Measurements from ENCODE around the gene QKI.
"Not testable (repeated sequence)": the region's sequence is repeated elsewhere in the genome, so short reads cannot be mapped to it uniquely, and the experiment has no call there.

The QKI gene

GRCh38 chr6:163576114-163576513, 161.6 kb downstream of the QKI start:
- no peak for DNase-seq

DNA sequence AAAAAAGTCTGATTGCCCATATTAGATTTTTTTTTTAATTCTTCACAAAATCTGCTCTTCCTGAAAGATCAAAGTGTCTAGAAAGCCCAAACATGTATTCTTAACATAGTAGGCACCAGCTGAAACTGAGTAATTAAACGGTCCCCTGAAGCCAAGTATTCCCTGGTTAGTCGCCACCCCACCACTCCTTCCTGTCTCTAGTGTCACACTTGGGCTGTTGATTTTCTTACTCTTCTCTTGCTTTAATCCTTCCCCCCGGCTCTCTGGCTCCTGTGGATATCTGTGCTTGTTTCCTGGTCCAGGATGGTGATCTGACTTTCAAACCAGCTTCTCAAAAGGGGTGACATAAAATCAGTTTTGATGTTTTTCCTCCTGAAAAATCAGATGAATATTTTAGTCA, 162.9 kb downstream of the QKI start:
- no peak for DNase-seq

- peak in 28 of 51 donors; percentile 10 to 84 (median 48) for DNase-seq
Measured at GRCh38 chr6:163579111-163579879, 164.8 kb downstream of the QKI start.

DNA sequence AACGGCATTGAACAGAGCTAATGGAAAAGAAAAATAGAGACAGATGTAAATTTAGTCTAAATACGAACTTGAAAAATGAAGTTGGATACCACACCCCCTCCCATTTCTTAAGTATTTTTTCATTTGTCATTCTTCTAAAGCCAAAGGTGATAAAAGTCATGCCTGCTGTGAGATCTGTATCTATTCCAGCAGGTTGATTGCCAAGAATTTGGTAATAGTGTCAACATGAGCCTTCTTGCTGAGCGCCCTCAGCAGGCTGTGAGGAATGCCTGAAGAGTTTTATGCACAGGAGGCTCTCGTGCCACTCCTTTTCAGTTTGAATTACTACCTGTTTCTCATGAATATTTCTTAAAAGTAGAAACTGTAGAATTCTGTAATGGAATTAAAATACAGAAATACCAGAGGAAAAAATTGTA, 165.4 kb downstream of the QKI start:
- DNase-seq, result peak in 3 of 51 donors; percentile 27 to 72 (median 34)

DNA sequence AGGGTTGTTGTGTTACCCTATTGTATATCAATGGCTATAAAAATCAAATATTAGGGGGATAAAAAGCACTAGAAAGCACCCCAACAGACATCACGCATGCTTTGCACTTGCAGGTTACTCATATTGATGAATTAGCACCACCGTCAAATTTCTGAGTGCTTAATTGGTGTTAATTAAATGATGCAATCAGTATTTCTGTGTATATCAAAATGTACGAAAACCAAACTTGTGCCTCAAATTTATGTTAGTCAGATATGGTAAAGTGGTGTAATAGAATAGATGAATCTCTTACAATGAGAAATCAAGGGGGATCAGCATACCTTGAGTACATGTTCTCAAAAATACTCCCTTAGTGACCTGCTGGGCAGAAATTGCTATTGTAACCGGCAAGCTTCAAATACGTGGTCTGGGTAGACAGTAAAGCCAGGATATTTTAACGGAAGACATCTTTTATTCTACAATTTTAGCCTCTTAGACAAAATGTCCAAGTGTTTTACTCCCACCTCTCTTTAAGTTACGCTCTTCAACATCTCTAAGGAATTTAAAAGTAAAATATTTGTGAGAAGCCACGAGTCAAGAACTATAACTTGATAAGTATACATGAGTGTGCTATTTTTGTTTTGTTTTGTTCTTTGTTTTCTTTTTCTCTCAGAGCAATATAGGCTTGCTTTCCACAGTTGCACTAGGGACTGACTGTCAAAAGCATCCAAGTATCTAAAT, 166.0 kb downstream of the QKI start:
- no peak for DNase-seq

- DNase-seq, result no peak
Measured at GRCh38 chr6:163583558-163583957, 169.0 kb downstream of the QKI start.

GRCh38 chr6:163585932-163586437, 171.5 kb downstream of the QKI start:
- no peak for DNase-seq

GRCh38 chr6:163586888-163587287, 172.4 kb downstream of the QKI start:
- no peak for DNase-seq

DNA sequence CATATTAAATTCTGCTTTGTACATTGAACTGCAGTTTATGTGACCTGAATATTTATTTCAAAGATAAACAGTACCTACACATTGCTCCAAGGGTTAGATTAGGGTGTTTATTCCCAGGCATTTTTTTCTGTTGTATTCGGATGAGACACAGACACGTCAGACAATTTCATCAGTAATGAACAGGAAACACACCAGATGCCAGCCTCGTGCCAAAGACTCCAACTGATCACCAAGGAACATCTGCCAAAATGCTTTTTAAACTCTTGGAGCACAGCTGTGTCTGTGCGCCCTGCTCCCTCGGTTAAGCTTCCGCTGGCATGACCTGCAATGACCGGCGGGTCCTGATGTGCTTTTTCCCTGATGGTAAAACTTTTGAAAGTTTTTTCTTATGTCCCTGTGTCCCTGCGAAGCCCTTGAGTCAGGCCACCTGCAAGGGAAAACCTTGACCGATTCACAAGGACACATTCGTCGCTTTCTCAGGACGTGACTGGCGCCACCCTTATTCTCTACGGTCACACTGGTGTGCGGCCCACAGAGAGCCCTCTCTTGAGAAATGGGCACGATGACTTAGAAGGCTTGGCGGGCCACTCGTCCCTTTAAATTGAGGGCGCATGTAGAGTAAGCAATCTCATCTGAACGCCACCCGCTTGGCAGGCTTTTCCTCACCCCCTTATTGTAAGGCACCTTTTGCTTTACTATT, 173.9 kb downstream of the QKI start:
- no peak for DNase-seq

DNA sequence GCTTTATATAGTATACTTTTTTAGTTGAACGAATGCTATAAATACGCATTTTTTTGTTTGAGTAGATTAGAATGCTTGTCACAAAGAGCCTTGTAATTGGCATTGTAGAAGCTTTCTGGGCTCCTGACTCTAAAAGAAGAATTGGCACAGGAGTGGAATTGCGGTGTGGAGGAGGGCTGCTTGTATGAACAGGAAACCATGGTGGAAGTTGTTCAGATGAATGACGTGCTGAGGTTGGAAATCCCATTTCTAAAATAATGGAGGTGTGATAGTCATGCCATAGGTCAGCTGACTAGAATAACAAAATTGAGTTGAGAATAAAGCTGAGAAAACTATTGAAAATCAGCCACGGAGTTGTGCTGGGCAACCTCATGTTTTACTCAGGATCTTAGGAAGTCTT, 174.9 kb downstream of the QKI start:
- DNase-seq, result no peak

- not testable (repeated sequence) for DNase-seq
Measured at GRCh38 chr6:163590132-163590531, 175.6 kb downstream of the QKI start.

GRCh38 chr6:163592872-163593271, 178.4 kb downstream of the QKI start:
- DNase-seq, result no peak

GRCh38 chr6:163596174-163596573, 181.7 kb downstream of the QKI start:
- DNase-seq, result no peak

DNA sequence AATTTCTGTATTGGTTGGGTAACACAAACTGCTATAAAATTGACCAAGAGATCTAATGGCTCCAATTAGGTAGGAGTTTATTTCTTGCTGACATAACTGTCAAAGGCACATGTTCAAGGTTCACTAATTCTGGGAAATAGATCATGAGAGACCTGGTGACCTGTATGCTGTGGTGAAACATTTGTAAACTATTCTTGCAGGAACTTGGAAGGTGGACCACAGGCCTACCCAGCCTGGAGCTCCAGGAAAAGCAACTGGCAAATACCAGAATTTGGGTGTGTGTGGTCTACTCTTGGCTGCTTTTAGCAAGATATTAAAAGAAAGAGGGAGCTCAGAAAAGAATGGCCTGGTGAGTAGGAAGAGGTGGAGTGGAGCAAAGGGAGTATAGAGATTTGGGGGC, 184.6 kb downstream of the QKI start:
- no peak for DNase-seq

DNA sequence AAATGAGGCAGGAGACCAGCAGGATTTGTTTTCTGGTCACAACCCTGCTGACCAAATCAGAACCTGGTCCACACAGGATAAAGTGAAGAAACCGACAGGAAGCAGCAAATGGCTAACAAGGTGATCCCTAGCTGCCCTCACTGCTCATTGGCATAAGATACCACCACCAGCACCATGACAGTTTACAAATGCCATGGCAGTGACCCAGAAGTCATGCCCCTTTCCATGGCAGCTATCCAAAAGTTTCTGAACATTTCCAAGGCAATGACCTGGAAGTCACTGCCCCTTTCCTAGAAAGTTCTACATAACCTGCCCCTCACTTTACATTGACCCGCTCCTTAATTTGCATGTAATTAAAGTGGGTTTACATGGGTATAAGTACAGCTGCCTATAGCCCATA, 185.2 kb downstream of the QKI start:
- DNase-seq, result no peak

DNA sequence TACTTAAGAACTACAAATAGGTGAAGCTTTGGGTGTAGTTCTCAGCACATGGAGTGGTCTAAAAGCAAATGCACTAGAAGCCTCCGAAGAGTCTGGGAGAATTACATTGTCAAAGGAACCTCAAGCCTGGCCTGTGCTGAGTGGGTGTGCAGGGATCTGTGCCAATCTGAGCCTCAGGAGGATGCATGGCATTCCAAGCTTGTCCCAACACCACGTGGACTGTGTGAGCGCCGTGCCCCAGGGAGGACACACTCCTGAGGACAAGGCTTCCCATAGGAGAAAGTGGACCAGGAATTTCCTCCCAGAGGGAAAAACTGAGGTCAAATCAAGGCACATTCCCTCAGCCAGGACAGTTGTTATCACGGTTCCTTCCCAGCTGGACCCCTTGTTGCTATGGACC, 185.8 kb downstream of the QKI start:
- no peak for DNase-seq

GRCh38 chr6:163600781-163601180, 186.3 kb downstream of the QKI start:
- DNase-seq, result no peak

GRCh38 chr6:163602851-163603250, 188.3 kb downstream of the QKI start:
- DNase-seq, result no peak

DNA sequence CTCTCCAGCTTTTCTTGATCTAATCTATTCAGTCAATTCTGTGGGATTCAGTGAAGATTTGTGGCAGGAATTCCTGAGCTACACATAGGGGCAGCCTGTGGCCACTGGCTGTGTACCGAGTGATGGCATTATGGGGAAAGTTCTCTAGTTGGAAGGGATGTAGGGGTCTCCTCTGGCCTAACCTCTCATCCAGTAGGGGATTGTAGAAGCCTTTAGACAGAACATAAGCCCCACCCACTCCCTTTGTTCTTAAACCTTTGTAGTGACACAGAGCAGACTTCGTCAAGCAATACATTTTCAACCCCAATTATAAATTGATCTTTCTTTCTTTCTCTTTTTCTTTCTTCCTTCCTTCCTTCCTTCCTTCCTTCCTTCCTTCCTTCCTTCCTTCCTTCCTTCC, 188.9 kb downstream of the QKI start:
- no peak for DNase-seq

GRCh38 chr6:163605385-163606097, 191.0 kb downstream of the QKI start:
- DNase-seq, result no peak

- no peak for DNase-seq
Measured at GRCh38 chr6:163607792-163608191, 193.3 kb downstream of the QKI start.

GRCh38 chr6:163608204-163608644, 193.7 kb downstream of the QKI start:
- no peak for DNase-seq
